Prostate gland (tissue), 2 donors: ENCODE results near the gene MAP4K5.

Source experiments
- POLR2A ChIP-seq: fragments of 450-650 bp; IDR thresholded peaks from one replicate; pipeline ENCODE4 v1.6.1; 2016; ENCODE audit warnings: antibody characterized with exemption, mild to moderate bottlenecking
- POLR2AphosphoS5 ChIP-seq: sonication (generic); formaldehyde crosslinking; IDR thresholded peaks from one replicate; pipeline ENCODE4 v1.6.1; 2017; ENCODE audit warnings: antibody characterized with exemption
- TF ChIP-seq, protein P1 (sequence below), 4 experiments: fragments of 200-600 bp in 2 of 4; fragments of 450-650 bp in 2 of 4; sonication (generic) in 2 of 4; IDR thresholded peaks; 1 replicate in 3 of 4; 2 replicates in 1 of 4; pipeline ENCODE4 v1.5.1; 2016 to 2019; ENCODE audit warnings: antibody characterized with exemption in 4 of 4, mild to moderate bottlenecking in 2 of 4, moderate library complexity in 2 of 4

DNA sequence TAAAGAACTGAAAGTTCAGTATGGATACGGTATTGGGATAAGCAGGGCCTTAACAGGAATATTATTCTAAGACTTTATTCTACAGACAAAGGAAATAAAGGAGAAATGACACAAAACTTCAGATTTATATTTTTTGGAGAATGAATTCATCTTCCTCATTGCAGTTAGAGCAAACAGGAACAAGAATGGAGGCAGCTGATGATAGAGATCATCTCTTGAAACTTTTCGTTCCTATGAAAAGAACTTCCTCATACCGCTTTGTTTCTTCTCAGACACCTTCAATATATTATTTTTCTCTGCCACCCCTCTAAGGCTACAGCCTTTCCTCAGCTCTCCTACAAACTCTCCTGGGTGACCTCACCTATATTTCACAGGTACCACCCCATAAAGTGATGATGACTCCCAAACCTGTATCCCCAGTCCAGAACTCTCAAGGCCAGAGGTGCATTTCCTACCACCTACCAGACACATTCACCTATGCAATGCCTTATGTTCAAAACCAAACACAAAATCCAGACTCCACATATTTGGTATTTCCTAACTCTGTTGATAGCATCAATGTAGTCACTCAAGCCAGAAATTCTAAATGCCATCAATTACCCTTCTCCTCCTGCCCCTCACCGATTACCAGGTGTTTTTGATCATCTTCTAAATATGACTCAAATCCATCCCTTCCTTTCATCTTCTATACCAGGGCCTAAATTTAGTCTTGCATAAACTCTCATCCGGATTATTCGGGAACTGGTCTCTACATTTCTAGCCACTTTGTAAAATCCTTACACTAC, 7.4 kb downstream of the MAP4K5 start:
- TF ChIP-seq, protein P1, sequence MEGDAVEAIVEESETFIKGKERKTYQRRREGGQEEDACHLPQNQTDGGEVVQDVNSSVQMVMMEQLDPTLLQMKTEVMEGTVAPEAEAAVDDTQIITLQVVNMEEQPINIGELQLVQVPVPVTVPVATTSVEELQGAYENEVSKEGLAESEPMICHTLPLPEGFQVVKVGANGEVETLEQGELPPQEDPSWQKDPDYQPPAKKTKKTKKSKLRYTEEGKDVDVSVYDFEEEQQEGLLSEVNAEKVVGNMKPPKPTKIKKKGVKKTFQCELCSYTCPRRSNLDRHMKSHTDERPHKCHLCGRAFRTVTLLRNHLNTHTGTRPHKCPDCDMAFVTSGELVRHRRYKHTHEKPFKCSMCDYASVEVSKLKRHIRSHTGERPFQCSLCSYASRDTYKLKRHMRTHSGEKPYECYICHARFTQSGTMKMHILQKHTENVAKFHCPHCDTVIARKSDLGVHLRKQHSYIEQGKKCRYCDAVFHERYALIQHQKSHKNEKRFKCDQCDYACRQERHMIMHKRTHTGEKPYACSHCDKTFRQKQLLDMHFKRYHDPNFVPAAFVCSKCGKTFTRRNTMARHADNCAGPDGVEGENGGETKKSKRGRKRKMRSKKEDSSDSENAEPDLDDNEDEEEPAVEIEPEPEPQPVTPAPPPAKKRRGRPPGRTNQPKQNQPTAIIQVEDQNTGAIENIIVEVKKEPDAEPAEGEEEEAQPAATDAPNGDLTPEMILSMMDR (IDR thresholded peaks at IDR 0.05) = no peak
- TF ChIP-seq POLR2AphosphoS5 (no peak), POLR2A (no peak)
